Kidney capillary endothelial cell (primary cell): ENCODE results near the gene TBC1D1.
"Not testable (repeated sequence)": the region's sequence is repeated elsewhere in the genome, so short reads cannot be mapped to it uniquely, and the experiment has no call there.

Experiments used
- DNase-seq: peaks from one replicate; pipeline ENCODE4 v3.0.0-alpha.2; 2018; ENCODE audit warnings: low spot score

Gene TBC1D1

DNA sequence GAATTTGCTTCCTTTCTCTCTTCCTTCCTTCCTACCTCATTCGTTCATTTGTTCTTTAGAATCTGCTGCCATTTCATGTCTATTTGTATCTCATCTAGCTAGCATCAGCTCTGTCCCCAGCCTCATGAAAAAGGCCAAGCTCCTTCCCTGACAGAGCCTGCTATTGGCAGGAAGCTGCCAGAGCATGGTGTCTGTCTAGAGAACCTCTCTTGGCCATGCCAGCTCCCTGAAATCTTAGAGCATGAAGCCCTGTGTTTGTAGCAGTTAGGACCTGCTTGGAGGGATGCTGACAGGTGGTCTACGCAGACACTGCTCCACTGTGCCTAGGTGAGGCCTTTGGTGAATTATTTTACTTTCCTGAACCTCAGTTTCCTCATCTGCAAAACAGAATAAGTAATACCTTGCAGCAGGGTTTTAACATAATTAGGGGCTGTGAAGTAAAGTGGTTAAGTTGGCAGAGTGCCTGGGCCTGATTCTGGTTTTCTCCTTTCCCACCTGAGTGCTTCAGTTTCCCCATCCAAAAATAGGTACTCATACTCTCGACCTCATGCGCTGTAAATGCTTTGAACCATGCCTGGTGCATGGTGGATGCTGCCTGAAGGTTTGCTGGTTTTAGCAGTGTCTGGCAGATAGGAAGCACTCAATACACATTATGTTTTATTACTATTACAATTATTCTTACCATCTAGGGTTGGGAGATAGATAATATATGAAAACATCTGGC lies 74.0 kb downstream of the TBC1D1 start:
- DNase-seq: no peak

DNA sequence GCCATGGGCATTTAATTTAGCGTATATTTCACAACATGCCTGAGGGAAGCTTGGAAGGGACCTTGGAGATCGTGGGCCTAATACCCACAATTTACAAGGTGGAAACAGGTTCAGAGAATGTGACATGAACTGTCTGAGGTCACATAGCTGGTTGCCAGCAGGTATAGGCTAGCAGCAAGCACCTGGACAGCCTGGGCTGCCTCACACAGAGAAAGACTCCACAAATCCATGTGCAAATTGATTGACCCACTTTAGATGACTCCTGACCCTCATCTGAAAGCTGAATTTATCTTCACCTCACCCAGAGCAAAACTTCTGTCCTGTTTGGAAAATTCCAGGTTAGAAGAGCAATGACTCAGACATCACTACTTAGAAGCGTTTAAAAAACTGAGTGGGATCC lies 75.2 kb downstream of the TBC1D1 start:
- DNase-seq: no peak

DNA sequence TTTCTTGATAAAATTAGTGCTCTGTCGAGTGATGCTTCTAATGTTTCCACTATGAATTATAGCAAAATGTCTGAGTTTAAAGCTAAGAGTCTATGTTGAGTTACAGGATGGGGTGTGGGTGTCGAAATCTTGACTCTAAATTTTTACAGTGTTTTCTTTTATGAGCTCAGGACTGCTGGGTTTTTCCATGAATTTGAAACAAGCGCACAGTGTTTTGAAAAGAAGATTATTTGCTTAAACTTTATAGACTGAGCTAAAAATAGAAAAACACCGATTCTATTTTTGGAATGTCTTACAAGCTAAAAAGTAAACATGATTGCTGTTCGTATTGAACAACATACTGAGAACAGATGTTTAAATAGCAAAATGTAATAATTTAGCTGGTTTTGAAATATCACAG lies 76.9 kb downstream of the TBC1D1 start:
- no peak for DNase-seq

DNA sequence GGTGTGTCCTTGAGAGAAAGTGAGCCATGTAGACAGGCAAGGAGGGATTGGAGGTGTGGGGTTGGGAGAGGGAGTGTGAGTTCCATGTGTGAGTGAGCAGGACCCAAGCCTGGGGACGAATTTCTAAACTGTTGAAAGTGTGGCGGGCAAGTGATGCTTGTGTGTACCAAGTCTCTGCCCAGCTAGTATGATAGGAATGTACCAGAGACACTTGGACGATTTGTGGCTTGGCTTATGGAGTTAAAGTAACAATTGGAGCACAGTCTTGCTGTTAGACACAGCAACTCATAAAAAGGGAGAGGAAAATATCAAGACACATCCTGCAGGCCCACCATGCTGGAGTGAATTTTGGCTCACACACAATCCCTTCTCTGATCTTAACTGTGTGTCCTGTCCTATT lies 77.9 kb downstream of the TBC1D1 start:
- DNase-seq: no peak

DNA sequence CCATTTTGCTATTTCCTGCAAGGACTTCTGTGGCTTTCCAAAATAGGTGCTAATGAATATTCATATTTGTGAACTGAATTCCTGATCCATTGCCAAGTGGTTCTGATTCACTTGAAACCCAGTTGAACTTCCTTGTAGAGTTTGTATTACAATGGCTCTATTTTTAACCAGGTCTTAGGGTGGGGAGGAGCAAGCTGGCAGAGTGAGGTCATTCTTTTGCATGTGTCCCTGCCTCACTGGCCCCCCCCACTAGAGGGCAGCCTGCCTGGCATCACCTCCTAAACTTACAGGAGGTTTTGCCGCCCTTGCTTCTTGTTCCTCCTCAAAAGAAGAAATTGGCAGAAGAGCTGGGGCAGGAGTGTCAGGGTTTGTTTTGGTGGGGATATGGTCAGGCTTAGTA lies 79.8 kb downstream of the TBC1D1 start:
- peak; percentile 68 for DNase-seq

DNA sequence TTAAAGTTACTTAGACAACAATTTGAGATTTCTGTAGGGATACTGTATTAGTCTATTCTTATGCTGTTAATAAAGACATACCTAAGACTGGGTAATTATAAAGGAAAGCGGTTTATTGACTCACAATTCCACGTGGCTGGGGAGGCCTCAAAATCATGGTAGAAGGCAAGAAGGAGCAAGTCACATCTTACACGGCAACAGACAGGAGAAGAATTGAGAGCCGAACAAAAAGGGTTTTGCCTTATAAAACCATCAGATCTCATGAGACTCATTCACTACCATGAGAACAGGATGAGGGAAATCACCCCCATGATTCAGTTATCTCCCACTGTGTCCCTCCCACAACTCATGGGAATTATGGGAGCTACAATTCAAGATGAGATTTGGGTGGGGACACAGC lies 80.3 kb downstream of the TBC1D1 start:
- no peak for DNase-seq

DNA sequence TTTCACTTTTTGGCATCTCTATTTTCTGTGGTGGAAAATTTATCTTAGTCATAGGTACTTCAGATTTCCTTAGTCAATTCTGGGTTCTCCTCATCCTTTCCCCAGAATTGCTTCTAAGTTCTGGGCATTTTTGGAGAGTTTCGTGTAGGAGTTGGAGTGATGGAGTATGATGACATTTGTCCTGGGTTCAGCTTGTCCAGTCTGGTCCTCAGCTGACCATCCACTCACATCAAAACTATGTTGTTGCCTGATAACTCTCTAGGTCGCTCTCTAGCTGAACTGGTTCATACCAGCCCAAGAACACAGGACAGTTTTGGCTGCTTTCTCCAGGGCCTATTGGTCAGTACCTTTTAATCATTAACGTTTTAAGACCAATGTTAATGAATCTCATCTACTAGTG lies 82.6 kb downstream of the TBC1D1 start:
- DNase-seq: no peak

DNA sequence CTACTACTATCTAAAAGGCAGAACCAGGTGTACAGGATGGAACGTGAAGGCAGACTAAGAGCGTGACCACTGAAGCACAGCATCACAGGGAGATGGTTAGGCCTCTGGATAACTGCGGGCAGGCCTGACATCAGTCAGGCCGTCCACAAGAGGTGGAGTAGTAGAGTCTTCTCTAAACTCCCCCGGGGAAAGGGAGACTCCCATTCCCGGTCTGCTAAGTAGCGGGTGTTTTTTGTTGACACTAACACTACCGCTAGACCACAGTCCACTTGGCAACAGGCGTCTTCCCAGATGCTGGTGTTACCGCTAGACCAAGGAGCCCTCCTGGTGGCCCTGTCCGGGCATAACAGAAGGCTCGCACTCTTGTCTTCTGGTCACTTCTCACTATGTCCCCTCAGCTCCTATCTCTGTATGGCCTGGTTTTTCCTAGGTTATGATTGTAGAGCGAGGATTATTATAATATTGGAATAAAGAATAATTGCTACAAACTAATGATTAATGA lies 84.5 kb downstream of the TBC1D1 start:
- not testable (repeated sequence) for DNase-seq

DNA sequence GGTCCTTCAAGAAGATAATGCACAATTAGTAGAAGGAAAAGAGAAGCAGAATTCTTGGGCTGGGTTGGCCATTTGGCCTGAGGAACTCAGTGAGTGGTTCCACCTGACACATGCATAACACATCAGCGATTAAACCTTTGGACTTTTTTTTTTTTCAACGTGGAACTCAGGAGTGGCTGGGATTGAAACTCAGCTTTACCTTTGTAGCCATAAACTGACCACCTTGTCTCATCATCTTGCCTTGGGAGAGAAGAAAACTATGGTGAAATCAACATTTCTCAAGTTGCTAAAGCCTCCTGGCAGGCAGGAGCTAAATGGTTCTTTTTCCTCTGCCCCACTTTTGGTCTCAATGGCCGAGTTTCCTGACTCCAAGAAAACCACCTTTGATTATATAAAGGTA lies 85.6 kb downstream of the TBC1D1 start:
- no peak for DNase-seq

DNA sequence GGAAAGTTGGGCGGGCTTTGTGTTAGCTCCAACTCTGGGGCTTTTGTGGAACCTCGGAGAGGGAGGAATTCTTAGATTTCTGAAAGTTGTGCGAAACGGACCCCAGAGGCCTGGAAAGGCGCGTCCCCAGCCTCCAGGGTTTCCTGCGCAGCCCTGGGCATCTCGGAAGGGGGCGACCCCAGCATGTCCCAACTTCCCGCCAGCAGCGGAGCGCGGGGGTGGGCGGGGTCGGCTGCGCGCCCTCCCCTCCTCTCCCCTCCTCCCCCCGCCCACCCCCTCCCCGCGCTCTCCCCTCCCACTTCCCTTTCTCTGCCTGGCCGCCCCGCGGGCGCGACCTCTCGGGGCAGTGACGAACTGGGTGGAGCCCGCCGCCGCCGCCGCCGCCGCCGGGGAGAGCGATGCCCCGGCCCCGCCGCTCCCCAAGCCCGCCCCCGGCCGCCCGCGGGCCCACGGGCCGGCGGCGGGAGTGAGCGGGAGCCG lies 86.1 kb downstream of the TBC1D1 start:
- DNase-seq: peak; percentile 55

DNA sequence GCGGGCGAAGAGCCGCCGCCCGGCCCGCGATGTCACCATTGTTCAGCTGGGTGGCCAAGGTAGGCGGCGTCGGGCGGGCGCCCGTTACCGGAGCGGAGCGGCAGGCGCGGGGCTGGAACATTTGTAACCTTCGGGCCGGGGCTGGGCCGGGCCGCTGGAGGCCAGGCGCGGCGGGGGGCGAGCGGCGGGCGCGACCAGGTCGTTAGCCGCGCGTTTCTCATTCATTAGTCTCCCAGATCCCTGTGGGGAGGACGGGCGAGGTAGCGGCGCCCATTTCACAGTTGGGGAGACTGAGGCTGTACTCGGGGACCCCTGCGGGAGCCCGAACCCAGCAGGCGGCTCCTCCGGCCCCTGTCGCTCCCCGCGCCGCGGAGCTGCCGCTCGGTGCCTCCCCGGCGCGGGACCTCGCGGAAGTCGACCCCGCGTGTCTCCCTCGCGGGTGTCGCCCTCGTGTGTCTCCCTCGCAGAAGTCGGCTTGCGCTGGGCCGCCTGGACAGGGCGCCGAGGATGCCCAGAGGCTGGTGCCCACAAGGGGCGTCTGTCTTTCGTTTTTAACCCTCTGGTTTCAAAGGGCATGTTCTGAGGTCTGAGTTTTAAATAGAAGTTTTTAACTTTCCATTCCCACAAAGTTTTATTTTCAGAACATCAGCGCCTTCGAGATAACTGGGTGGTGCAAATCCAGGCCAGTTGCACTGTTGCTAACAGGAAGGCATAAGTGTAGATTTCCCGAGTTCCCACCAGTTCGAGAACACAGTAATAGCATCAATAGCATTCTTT lies 86.8 kb downstream of the TBC1D1 start:
- peak; percentile 63 for DNase-seq

DNA sequence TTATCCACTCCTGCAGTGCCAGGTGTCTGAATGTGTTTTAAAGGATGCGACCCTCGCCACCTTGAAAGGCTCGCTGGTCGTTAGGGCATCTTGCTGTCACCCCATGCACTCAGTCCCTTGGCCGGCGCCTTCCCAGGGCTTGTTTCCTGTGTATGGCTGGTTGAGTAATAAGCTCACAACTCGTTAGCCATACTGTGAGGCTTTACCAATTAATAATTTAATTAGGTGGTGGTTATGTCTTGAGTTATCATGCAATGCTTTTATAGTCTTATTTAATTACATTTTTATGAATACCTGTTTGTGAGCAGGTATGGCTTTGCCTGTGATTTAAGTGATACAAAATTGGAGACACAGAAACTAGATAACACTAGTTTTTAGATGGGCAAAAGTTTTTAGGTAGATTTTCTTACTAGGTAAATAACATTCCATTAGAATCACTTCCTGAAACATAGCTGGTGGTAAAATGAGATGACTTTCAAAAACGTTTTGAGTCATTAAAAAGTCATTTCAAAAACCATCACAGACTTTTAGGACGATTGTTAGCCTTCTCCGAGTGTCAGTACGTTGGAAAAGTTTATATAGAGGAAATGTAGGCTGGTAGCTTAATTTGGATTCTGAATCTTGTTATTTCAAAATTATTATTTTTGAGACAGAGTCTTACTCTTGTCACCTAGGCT lies 87.5 kb downstream of the TBC1D1 start:
- peak; percentile 63 for DNase-seq

DNA sequence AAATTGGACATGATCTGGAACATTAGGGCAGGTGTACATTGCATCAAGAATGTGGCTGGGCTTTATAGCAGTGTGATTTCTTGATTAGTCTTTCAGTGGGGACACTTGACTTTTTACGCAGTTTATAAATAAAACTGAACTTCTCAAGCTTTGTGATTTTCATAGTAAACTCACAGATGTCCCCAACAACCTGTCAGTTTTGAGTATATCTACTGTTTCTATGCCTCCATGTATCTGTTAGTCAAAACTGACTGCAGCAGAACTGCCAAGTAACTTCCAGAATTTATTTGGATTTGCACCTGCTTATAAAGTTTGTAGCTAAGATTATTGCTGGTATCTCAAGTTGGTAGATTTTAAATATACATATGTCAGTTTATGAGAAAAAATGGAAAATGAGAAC lies 89.4 kb downstream of the TBC1D1 start:
- no peak for DNase-seq

DNA sequence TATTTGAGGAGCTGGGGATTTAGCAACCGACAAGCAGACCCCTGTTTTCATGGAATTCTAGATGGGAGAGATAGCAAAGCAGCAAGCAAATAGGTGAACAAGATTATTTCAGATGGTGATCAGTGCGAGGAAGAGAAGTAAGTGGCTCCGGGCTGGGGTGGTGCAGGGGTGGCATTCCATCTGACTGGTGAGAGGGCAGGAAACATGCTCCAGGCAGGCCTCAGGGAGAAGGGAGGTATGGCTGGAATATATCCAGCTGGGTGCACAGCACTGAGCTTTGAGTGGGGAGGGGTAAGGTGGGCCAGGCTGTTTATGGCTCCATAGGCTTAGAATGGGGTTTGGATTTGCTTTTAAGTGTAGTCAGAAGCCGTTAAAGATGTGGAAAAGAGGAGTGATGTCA lies 90.5 kb downstream of the TBC1D1 start:
- DNase-seq: no peak

DNA sequence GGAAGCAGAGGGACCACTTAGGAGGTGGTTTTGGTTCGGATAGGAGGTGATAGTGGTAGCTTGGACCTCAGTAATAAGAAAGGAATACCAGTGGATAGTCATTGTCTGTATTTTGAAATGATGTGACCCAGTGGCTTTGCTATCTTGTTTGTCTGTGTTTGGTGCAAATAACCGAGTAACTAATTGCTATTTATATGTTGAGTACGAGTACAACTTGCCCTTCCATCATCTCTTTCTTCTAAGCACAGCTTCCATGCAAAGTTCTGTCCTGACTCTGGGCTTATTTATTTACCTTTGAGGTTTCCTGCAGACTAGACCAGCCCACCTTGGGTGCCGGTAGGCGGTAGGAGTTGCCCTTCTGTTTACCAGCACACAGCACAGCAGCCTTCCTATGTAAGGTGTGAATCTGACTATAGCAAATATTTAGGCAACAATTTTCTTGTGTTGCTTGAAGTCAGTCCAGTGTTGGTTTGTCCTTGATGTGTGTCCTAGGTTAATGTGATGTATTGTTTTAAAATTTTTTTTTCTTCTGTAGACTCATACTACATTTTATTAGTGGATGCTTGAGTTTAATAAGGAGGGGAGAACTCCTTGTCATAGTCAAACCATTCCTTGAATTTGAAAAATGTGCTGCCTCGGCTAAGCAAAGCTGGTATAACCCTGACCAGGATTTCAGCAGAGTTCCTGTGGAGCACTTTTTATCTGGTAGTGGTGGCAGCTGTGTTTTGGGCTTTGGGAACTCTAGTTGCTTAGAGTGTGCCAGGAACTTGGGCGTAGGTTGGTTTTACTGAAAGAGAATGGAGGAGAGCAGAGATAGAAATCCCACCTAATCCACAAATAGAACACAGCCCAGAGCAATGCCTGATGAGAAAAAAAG lies 91.2 kb downstream of the TBC1D1 start:
- DNase-seq: no peak

DNA sequence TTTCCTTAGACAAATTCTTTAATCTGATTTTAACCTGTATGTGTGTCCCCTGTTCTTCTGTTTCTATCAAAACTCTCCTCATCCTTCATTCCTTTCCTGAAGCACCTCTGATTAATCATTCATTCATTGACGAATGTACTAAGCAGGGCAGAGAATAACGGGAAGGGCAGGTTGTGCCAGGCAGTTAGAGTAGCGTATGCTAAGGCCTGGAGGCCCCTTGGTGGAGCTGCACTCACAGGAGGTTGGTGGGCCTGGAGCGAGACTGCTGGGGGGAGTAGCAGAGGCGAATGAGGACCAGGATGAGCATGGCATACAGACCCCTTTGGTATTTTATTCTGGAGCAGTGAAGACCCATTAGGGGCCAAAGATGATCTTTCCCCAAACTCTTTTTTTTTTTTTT lies 91.9 kb downstream of the TBC1D1 start:
- DNase-seq: no peak

DNA sequence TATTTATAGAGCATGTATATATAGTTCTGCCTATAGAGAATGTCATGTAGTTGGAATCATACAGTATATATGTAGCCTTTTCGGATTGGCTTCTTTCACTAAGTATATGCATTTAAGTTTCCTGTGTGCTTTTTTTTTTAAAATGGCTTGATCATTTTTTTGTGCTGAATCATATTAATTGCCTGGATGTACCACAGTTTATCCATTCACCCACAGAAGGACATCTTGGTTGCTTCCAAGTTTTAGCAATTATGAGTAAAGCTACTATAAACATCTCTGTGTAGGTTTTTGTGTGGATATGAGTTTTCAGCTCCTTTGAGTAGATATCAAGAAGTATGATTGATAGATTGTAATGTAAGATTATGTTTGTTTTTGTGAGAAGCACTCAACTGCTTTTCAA lies 93.1 kb downstream of the TBC1D1 start:
- no peak for DNase-seq

DNA sequence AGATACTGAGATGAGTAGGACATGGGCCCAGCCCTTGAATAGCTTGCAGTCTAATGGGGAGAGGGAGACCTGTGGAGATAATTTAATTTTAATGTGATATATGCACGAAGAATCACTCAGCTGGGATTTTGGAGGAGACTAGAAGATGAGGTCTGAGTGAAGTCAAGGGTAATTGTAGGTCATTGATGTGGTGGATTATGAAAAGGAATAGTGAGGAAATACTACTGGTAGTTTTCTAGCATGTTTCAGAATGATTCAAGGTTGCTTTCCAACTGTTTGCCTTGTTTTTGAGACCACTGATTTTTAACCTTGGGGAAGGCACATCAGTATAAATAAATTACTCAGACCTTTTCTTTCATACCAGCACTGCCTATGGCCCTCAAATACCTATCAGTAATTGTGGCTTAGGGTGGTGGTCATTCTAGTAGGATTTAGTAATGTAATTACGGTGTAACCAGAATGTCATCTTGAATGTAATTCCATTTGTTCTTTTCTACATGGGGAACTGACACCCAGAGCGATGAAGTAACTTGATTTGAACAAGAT lies 94.9 kb downstream of the TBC1D1 start:
- DNase-seq: no peak

DNA sequence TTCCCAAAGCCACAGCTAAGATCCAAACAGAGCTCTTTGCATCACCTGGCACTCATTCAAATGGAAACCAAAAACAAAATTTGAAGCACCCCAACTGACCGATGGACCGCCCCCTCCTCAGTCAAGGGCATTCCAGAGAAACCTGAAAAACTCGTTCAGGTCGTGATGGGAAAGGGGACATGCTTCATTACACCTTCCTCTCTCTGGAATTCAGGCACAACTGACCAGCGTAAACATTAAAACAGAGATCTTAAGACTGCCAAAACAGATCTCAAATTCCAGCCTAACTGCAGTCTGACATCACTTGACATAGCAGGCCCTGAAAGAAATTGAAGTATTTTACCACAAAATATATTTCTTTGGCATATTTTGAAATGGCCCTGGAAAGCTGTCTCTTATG lies 97.8 kb downstream of the TBC1D1 start:
- no peak for DNase-seq

DNA sequence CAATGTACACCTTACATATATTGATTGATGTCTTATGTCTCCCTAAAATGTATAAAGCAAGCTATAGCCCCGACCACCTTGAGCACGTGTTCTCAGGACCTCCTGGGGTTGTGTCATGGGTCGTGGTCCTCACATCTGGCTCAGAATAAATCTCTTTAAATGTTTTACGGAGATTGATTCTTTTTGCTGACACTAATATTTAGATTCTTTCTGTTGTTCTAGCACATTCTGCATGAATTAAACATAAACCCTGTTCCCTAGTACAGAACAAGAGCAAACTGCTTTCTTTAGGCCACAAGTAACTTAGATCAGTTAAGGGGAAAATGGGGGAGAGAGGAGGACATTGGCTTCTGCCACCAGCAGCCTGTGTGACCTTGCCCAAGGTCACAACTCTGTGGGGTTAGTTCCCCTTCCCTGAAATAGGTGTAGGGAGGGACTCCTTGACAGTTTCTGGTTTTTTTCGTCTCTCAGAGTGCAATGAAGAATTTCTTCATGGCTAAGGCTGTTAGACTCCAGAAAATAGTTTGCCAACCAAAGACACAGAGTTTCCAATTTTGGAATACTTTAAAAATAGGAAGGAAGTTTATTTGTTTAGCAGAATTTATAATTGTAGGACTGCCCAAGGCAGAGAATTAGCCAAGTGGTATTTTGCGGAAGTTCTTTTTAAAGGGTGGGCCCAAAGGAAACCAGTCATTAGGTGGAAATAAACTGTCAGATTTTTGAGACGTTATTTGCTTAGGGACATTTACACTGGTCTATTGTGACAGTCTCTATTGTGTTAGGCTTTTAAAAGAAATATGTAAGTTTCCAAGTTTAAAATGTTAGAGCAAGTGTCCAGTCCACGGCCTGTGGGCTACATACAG lies 98.7 kb downstream of the TBC1D1 start:
- DNase-seq: peak; percentile 45
